ENCODE data around the gene GUSB.
A peak's percentile ranks its signal among the peaks of the same experiment; 100 is the strongest.
"Not testable (repeated sequence)": the region's sequence is repeated elsewhere in the genome, so short reads cannot be mapped to it uniquely, and the experiment has no call there.

The GUSB gene

DNA sequence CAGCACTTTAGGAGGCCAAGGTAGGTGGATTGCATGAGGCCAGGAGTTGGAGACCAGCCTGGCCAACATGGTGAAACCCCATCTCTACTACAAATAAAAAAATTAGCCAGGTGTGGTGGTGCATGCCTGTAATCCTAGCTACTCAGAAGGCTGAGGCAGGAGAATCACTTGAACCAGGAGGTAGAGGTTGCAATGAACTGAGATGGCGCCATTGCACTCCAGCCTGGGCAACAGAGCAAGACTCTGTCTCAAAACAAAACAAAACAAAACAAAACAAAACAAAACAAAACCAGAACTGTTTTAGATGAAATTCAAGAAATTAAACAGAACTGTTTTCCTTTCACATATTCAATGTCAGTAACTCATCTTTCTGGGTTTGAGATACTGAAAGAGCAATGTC is 6.5 kb upstream of the GUSB start:
- not testable (repeated sequence) for H3K4me3 ChIP-seq (ENCODE audit: low read length); H3K36me3 ChIP-seq (ENCODE audit: control insufficient read depth, insufficient read depth, low read length); H3K9ac ChIP-seq (ENCODE audit: low read length); H3K4me1 ChIP-seq (ENCODE audit: control insufficient read depth, insufficient read depth, low read length); H3K27me3 ChIP-seq (ENCODE audit: control insufficient read depth, insufficient read depth, low read length); H3K9me3 ChIP-seq (ENCODE audit: control insufficient read depth, low read length)

DNA sequence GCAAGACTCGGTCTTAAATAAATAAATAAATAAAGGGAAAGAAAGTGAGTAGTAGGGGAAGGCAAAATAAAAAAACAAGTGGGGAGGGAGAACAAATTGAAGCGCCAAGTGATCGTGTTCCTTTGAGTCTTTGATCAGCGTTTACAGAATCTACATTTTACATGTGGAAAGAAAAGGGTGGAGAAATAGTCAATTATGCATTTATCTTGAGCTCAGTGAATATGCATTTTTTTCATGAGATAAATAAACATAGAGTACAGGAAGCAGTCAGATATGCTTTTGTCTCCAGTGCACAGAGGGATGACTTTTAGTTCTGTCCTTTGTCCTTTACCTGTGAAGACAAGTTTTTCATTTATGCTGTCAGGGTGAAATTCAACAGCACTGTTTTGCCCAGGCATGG is 6.1 kb upstream of the GUSB start:
- Histone ChIP-seq H3K36me3 (ENCODE audit: control insufficient read depth, insufficient read depth, low read length) (no peaks in the 10 kb centered on the region), H3K27me3 (ENCODE audit: control insufficient read depth, insufficient read depth, low read length) (no peaks in the 10 kb centered on the region), H3K4me1 (ENCODE audit: control insufficient read depth, insufficient read depth, low read length) (no peaks in the 10 kb centered on the region), H3K9me3 (ENCODE audit: control insufficient read depth, low read length) (no peaks in the 10 kb centered on the region), H3K9ac (ENCODE audit: low read length) (no peak overlapping the region), H3K4me3 (ENCODE audit: low read length) (no peak overlapping the region)

DNA sequence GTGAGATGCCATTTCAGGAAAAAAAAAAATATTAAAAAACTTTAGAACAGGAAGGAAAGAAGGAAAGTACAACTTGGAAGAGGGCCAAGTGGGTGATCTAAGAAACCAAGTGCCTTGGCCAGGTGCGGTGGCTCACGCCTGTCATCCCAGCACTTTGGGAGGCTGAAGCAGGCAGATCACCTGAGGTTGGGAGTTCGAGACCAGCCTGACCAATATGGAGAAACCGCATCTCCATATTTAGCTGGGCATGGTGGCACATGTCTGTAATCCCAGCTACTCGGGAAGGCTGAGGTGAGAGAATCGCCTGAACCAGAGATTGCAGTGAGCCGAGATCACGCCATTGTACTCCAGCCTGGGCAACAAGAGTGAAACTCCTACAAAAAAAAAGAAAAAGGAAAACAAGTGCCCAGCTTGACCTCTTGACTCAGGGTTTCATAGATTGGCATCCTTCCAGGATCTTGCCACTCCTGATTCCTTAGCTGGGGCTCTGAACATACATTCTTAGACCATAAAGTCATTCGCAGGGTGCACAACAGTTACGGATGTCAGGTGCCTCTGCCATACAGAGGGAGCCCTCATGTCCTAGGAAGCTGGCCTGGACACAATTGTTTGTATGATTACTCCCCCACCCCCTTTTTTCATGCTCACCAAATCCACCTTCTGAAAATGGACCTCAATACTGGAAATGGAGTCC is 2.1 kb upstream of the GUSB start:
- Histone ChIP-seq H3K9ac (ENCODE audit: low read length) (no peak overlapping the region), H3K27me3 (ENCODE audit: control insufficient read depth, insufficient read depth, low read length) (no peaks in the 10 kb centered on the region), H3K4me1 (ENCODE audit: control insufficient read depth, insufficient read depth, low read length) (peaks cover 18% of the 10 kb centered on the region), H3K9me3 (ENCODE audit: control insufficient read depth, low read length) (no peaks in the 10 kb centered on the region), H3K4me3 (ENCODE audit: low read length) (no peak overlapping the region), H3K36me3 (ENCODE audit: control insufficient read depth, insufficient read depth, low read length) (no peaks in the 10 kb centered on the region)

DNA sequence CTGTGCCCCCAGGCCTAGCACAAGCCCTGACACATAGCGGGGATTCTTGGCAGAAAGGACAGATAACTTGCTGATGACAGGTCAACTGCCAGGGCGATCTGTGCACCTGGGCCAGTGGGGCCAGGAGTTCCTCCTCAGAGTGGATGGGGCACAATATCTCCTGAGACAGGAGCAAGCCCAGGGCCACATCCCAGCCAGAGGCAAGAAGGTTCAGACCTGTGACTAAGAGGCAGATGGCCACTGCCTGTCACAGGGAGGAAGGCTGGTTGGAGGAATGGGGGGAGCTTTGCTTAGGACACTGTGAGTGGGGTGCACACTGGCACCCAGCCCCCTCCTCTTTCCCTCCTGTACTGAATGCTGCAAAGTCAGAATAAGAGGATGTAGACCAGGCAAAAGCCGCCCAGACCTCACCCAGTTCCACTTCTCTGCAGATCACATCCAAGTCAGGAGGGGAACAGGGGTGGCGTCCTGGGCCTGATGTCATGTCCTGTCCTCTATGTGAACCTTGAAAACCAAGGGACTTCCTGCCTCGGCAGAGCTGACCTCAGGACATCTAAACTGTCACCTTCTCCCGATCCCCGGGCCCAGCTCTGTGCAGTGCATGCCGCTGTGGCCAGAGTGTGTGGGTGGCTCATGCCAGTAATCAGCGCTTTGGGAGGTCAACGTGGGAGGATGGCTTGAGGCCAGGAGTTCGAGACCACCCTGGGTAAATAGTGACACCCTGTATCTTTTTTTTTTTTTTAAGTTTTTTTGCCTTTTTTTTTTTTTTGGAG is 1.3 kb downstream of the GUSB start:
- Histone ChIP-seq H3K27me3 (ENCODE audit: control insufficient read depth, insufficient read depth, low read length) (no peaks in the 10 kb centered on the region), H3K36me3 (ENCODE audit: control insufficient read depth, insufficient read depth, low read length) (peaks cover 9% of the 10 kb centered on the region), H3K4me1 (ENCODE audit: control insufficient read depth, insufficient read depth, low read length) (peaks cover 18% of the 10 kb centered on the region), H3K9me3 (ENCODE audit: control insufficient read depth, low read length) (no peaks in the 10 kb centered on the region), H3K4me3 (ENCODE audit: low read length) (peak overlapping the region; percentile 36), H3K9ac (ENCODE audit: low read length) (peak overlapping the region; percentile 88)

DNA sequence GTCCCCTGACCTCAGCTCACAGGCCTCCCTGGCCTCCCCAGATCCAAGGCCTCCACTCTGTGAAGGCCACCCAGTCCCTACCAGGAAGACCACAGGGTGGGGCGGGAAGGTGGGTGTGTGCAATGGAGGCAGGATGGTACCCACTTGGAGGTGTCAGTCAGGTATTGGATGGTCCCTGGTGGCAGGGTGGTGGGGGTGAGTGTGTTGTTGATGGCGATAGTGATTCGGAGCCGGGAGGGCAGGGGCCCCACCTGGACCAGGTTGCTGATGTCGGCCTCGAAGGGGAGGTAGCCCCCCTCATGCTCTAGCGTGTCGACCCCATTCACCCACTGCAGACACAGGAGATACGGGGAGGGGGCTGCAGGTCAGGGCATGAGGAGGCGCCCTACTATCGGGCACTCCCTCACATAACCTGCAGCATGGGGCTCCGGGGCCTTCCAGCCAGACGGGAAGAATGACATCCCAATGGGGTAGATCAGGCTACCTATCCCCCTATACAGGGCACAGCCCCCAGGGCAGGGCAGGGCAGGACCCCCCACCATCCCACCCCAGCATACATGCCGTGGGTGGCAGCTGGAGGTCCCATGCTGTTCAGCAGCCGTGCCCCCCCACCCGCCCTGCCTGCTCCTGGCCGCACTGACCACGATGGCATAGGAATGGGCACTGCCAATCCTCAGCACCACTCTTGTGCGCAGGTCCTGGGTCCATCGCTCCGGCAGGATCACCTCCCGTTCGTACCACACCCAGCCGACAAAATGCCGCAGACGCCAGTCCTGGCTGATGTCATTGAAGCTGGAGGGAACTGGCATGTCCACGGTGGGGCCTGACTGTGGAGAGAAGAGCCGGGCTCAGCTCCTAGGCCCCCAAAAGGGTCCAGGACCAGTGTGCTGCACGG is 2.2 kb downstream of the GUSB start:
- H3K27me3 ChIP-seq (ENCODE audit: control insufficient read depth, insufficient read depth, low read length) = no peaks in the 10 kb centered on the region
- no peak overlapping the region for H3K9ac ChIP-seq (ENCODE audit: low read length)
- no peak overlapping the region for H3K4me3 ChIP-seq (ENCODE audit: low read length)
- peaks cover 9% of the 10 kb centered on the region for H3K36me3 ChIP-seq (ENCODE audit: control insufficient read depth, insufficient read depth, low read length)
- H3K9me3 ChIP-seq (ENCODE audit: control insufficient read depth, low read length) = no peaks in the 10 kb centered on the region
- peaks cover 18% of the 10 kb centered on the region for H3K4me1 ChIP-seq (ENCODE audit: control insufficient read depth, insufficient read depth, low read length)

DNA sequence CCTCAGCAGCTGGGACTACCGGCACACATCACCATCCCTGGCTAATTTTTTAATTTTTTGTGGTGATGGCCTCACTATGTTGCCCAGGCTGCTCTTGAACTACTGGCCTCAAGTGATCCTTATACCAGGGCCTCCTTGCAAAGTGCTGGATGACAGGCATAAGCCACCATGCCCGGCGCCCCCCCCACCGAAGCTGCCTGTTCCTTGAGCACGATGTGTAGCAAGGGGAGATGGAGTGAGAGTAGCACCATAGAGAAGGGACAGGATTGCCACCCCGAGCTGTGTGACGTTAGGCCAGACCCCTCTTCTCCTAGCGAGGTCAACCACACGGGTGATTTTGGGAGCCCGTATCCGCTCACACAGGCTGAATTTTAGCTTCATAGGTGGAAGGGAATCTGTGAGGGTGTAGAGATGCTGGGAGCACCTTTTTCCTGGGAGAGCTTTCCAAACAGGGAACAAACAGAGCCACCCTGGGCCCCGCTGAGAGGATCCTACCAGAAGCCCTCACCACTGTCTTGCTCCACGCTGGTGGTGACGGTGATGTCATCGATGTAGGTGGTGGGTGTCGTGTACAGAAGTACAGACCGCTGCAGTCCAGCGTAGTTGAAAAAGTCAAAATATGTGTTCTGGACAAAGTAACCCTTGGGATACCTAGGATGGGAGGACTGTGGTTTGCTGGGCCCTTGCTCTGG is 3.0 kb downstream of the GUSB start:
- H3K9me3 ChIP-seq (ENCODE audit: control insufficient read depth, low read length) = no peaks in the 10 kb centered on the region
- peaks cover 9% of the 10 kb centered on the region for H3K36me3 ChIP-seq (ENCODE audit: control insufficient read depth, insufficient read depth, low read length)
- H3K27me3 ChIP-seq (ENCODE audit: control insufficient read depth, insufficient read depth, low read length) = no peaks in the 10 kb centered on the region
- no peak overlapping the region for H3K4me3 ChIP-seq (ENCODE audit: low read length)
- peaks cover 18% of the 10 kb centered on the region for H3K4me1 ChIP-seq (ENCODE audit: control insufficient read depth, insufficient read depth, low read length)
- H3K9ac ChIP-seq (ENCODE audit: low read length) = no peak overlapping the region

DNA sequence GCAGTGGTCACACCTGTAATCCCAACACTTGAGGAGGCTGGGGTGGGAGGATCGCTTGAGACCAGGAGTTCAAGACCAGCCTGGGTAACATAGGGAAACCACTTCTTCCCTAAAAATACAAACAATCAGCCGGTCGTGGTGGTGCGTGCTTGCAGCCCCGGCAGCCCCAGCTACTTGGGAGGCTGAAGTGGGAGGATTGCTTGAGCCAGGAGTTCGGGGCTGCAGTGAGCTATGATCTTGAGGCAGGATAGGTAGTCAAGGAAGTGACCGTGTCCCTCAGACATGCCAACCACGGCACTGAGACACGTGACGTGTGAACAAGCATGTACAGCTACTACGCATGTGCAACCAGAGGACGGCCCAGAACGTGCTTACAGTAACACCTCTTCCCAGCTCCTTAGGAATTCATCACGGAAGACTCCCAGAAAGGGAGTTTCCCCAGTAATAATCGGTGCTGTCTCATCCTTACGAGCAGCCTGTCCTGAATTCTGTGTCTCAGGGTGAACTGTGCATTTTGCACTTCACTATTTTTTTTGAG is 5.3 kb downstream of the GUSB start:
- H3K27me3 ChIP-seq (ENCODE audit: control insufficient read depth, insufficient read depth, low read length) = no peaks in the 10 kb centered on the region
- H3K4me3 ChIP-seq (ENCODE audit: low read length) = no peak overlapping the region
- no peaks in the 10 kb centered on the region for H3K9me3 ChIP-seq (ENCODE audit: control insufficient read depth, low read length)
- H3K4me1 ChIP-seq (ENCODE audit: control insufficient read depth, insufficient read depth, low read length) = peaks cover 11% of the 10 kb centered on the region
- H3K9ac ChIP-seq (ENCODE audit: low read length) = no peak overlapping the region
- H3K36me3 ChIP-seq (ENCODE audit: control insufficient read depth, insufficient read depth, low read length) = peaks cover 9% of the 10 kb centered on the region

DNA sequence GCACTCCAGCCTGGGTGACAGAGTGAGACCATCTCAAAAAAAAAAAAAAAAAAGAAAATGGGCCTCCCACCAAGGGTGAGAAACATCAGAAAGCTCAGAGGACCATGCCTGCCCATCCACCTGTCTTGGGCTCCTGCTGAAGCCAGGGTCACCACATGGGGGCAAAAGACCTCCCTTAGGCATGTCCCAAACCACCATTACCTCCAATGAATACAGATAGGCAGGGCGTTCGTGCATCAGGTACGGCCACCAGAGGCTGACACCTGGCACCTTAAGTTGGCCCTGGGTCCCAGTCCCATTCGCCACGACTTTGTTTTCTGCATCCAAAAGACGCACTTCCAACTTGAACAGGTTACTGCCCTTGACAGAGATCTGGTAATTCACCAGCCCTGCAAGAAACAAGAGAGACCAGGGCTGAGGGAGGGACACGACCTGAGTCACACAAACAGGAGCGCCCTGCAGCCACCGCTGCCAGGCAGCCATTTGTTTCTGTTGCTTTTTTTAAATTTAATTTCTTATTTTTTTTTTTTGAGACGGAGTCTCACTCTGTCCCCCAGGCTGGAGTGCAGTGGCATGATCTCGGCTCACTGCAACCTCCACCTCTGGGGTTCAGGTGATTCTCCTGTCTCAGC is 6.1 kb downstream of the GUSB start:
- H3K4me3 ChIP-seq (ENCODE audit: low read length) = no peak overlapping the region
- H3K36me3 ChIP-seq (ENCODE audit: control insufficient read depth, insufficient read depth, low read length) = peaks cover 9% of the 10 kb centered on the region
- no peaks in the 10 kb centered on the region for H3K9me3 ChIP-seq (ENCODE audit: control insufficient read depth, low read length)
- H3K4me1 ChIP-seq (ENCODE audit: control insufficient read depth, insufficient read depth, low read length) = peaks cover 7% of the 10 kb centered on the region
- no peak overlapping the region for H3K9ac ChIP-seq (ENCODE audit: low read length)
- no peaks in the 10 kb centered on the region for H3K27me3 ChIP-seq (ENCODE audit: control insufficient read depth, insufficient read depth, low read length)

DNA sequence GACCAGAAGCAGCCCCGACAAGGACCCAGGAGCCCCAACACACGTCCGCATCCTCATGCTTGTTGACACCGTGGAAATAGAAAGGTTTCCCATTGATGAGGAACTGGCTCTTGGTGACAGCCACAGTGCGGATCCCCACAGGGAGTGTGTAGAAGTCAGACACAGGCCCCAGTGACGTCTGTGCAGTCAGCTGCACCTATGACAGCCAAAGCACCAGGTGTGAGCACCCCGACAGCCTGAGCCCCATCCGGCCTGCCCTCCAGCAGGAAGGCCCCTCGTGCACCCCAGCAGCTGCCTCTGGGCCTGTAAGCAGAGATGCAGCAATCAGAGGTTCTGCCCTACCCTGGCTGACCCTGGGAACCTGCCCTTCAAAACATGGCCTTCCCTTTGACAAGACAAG is 7.1 kb downstream of the GUSB start:
- Histone ChIP-seq H3K9me3 (ENCODE audit: control insufficient read depth, low read length) (no peaks in the 10 kb centered on the region), H3K9ac (ENCODE audit: low read length) (no peak overlapping the region), H3K36me3 (ENCODE audit: control insufficient read depth, insufficient read depth, low read length) (peaks cover 9% of the 10 kb centered on the region), H3K4me1 (ENCODE audit: control insufficient read depth, insufficient read depth, low read length) (no peaks in the 10 kb centered on the region), H3K4me3 (ENCODE audit: low read length) (no peak overlapping the region), H3K27me3 (ENCODE audit: control insufficient read depth, insufficient read depth, low read length) (no peaks in the 10 kb centered on the region)

DNA sequence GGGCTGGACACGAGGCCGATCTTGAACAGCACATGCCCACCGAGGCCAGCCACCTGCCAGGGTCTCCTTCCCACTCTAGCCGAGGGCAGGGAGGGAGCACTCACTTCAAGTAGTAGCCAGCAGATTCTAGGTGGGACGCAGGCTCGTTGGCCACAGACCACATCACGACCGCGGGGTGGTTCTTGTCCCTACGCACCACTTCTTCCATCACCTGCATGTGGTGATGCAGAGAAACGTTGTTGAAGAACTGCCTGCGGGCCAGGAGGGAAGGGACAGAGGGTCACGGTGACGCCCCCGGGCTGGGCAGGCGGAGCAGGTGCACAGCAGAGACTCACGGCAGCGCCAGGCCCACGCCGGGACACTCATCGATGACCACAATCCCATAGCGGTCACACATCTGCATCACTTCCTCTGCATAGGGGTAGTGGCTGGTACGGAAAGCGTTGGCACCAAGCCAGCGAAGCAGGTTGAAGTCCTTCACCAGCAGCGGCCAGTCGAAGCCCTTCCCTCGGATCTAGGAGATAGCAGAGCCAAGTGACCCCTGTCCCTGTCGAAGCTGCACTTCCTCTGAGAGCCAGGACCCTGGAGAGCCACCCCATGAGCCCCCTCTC is 7.7 kb downstream of the GUSB start:
- H3K36me3 ChIP-seq (ENCODE audit: control insufficient read depth, insufficient read depth, low read length) = peaks cover 9% of the 10 kb centered on the region

DNA sequence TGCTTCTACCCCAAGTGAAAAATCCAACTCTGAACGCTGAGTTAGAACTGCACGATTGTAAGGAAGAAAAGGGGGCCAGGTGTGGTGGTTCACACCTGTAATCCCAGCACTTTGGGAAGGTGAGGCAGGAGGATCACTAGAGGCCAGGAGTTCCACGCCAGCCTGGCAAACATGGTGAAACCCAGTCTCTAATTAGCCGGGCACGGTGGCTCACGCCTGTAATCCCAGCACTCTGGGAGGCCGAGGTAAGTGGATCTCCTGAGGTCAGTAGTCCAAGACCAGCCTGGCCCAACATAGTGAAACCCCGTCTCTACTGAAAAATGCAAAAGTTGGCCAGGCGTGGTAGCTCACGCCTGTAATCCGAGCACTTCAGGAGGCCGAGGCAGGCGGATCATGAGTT is 9.0 kb downstream of the GUSB start:
- Histone ChIP-seq H3K36me3 (ENCODE audit: control insufficient read depth, insufficient read depth, low read length) (peaks cover 9% of the 10 kb centered on the region), H3K9me3 (ENCODE audit: control insufficient read depth, low read length) (no peaks in the 10 kb centered on the region), H3K27me3 (ENCODE audit: control insufficient read depth, insufficient read depth, low read length) (no peaks in the 10 kb centered on the region), H3K4me1 (ENCODE audit: control insufficient read depth, insufficient read depth, low read length) (no peaks in the 10 kb centered on the region), H3K9ac (ENCODE audit: low read length) (no peak overlapping the region), H3K4me3 (ENCODE audit: low read length) (no peak overlapping the region)

More for the DNA sequence above, 7.7 kb downstream of the GUSB start:
- H3K4me1 ChIP-seq (ENCODE audit: control insufficient read depth, insufficient read depth, low read length) = no peaks in the 10 kb centered on the region
- no peaks in the 10 kb centered on the region for H3K27me3 ChIP-seq (ENCODE audit: control insufficient read depth, insufficient read depth, low read length)
- no peaks in the 10 kb centered on the region for H3K9me3 ChIP-seq (ENCODE audit: control insufficient read depth, low read length)
- H3K9ac ChIP-seq (ENCODE audit: low read length) = no peak overlapping the region
- H3K4me3 ChIP-seq (ENCODE audit: low read length) = no peak overlapping the region
